Neutrophil (primary cell): ENCODE data around the gene NTSR1.

Source experiments
- H3K27ac ChIP-seq: fragments of 200-600 bp; sonication (generic); 2 replicates; pipeline ENCODE4 v1.5.1; 2016; ENCODE audit warnings: mild to moderate bottlenecking, moderate library complexity
- H3K27me3 ChIP-seq: fragments of 200-600 bp; sonication (generic); 2 replicates; pipeline ENCODE4 v1.6.0; 2016; ENCODE audit warnings: mild to moderate bottlenecking
- H3K36me3 ChIP-seq: fragments of 200-600 bp; sonication (generic); 2 replicates; pipeline ENCODE4 v1.5.1; 2017
- H3K4me1 ChIP-seq, 2 experiments: fragments of 200-600 bp in 1 of 2; sonication (generic) in 1 of 2; 1 replicate in 1 of 2; 2 replicates in 1 of 2; pipeline versions ENCODE4 v1.5.1 to v1.6.1; 2013 to 2016; ENCODE audit warnings: low read depth in 1 of 2, low read length in 1 of 2, mild to moderate bottlenecking in 1 of 2, moderate library complexity in 1 of 2; ENCODE audit not compliant: control insufficient read depth in 1 of 2, insufficient read depth in 1 of 2
- H3K4me3 ChIP-seq, 2 experiments: fragments of 200-600 bp in 1 of 2; sonication (generic) in 1 of 2; 1 replicate in 1 of 2; 2 replicates in 1 of 2; pipeline ENCODE4 v1.5.1; 2013 to 2016; ENCODE audit warnings: low read depth in 1 of 2, low read length in 1 of 2, mild to moderate bottlenecking in 1 of 2, moderate library complexity in 1 of 2
- H3K9me3 ChIP-seq: fragments of 200-600 bp; sonication (generic); 2 replicates; pipeline ENCODE4 v1.5.1; 2016
- TF ChIP-seq, protein P1 (sequence below): fragments of 200-600 bp; sonication (generic); IDR thresholded peaks from 2 replicates; pipeline ENCODE4 v1.5.1; 2016; ENCODE audit warnings: antibody characterized with exemption

NTSR1 gene

GRCh38 chr20:62808211-62808865, 99.7 kb downstream of the NTSR1 start:
- Histone ChIP-seq H3K4me1 (peaks cover 38 to 44% of the 10 kb centered on the region in 2 experiments), H3K36me3 (peaks cover 72% of the 10 kb centered on the region), H3K27me3 (no peaks in the 10 kb centered on the region), H3K4me3 (peak overlapping the region in 1 of 2 experiments; percentile 7), H3K27ac (peak overlapping the region; percentile 94), H3K9me3 (no peaks in the 10 kb centered on the region)
- TF ChIP-seq, protein P1, sequence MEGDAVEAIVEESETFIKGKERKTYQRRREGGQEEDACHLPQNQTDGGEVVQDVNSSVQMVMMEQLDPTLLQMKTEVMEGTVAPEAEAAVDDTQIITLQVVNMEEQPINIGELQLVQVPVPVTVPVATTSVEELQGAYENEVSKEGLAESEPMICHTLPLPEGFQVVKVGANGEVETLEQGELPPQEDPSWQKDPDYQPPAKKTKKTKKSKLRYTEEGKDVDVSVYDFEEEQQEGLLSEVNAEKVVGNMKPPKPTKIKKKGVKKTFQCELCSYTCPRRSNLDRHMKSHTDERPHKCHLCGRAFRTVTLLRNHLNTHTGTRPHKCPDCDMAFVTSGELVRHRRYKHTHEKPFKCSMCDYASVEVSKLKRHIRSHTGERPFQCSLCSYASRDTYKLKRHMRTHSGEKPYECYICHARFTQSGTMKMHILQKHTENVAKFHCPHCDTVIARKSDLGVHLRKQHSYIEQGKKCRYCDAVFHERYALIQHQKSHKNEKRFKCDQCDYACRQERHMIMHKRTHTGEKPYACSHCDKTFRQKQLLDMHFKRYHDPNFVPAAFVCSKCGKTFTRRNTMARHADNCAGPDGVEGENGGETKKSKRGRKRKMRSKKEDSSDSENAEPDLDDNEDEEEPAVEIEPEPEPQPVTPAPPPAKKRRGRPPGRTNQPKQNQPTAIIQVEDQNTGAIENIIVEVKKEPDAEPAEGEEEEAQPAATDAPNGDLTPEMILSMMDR: peak; percentile 97

DNA sequence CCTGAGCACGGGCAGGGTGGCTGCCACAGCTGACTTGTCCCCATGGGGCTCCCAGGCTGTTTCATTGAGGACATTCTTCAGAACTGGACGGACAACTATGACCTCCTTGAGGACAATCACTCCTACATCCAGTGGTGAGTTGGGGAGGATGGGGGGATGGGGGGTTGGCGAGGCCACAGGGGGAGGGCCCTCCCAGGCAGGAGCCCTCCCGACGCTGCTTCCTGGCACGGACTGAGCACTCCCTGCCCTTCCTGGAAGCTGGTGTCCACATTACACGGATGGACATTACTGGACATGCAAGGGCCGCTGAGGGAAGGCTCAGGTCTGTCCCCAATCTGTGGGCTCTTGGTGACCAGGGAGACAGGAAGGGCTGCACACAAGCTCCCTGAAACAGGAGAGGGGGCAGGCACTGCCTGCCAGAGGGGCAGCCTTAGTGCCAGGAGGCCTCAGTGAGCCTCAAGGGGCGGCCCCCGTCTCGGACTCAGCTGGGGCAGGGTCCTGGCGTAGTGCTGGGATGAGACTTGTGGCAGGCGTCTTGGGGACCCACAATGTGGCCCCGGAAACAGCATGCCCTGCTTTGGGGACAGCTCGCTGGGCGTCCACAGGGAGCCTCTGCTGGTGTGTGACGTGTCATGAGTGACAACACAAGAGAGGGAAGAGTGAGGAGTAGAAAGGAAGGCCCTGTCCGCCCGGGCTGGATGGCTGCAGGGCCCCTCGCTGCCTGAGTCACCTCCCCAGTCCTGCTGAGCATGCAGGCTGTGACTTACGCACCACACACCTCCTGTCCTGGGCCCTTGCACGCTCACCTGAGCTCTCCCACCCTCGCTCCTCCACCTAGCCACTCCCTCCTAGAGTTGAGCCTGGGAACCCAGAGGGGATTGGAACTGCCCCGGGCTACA, 101.1 kb downstream of the NTSR1 start:
- H3K27ac ChIP-seq: no peak overlapping the region
- no peak overlapping the region for H3K4me3 ChIP-seq
- peaks cover 28 to 32% of the 10 kb centered on the region in 2 experiments for H3K4me1 ChIP-seq
- H3K9me3 ChIP-seq: no peaks in the 10 kb centered on the region
- peaks cover 81% of the 10 kb centered on the region for H3K36me3 ChIP-seq
- TF ChIP-seq, protein P1: no peak
- H3K27me3 ChIP-seq: peaks cover 9% of the 10 kb centered on the region

GRCh38 chr20:62811320-62811719, 102.7 kb downstream of the NTSR1 start:
- TF ChIP-seq, protein P1: no peak
- H3K27me3 ChIP-seq: peaks cover 25% of the 10 kb centered on the region
- peaks cover 18 to 30% of the 10 kb centered on the region in 2 experiments for H3K4me1 ChIP-seq
- no peak overlapping the region for H3K27ac ChIP-seq
- no peak overlapping the region for H3K4me3 ChIP-seq
- peaks cover 79% of the 10 kb centered on the region for H3K36me3 ChIP-seq
- H3K9me3 ChIP-seq: no peaks in the 10 kb centered on the region

- TF ChIP-seq, protein P1: no peak
- Histone ChIP-seq H3K36me3 (peaks cover 75% of the 10 kb centered on the region), H3K27me3 (peaks cover 29% of the 10 kb centered on the region), H3K9me3 (no peaks in the 10 kb centered on the region), H3K27ac (no peak overlapping the region), H3K4me3 (no peak overlapping the region), H3K4me1 (peaks cover 14 to 30% of the 10 kb centered on the region in 2 experiments)
Measured at GRCh38 chr20:62811720-62812119, 103.1 kb downstream of the NTSR1 start.
